ENCODE data around the gene SMC6.

Gene SMC6

DNA sequence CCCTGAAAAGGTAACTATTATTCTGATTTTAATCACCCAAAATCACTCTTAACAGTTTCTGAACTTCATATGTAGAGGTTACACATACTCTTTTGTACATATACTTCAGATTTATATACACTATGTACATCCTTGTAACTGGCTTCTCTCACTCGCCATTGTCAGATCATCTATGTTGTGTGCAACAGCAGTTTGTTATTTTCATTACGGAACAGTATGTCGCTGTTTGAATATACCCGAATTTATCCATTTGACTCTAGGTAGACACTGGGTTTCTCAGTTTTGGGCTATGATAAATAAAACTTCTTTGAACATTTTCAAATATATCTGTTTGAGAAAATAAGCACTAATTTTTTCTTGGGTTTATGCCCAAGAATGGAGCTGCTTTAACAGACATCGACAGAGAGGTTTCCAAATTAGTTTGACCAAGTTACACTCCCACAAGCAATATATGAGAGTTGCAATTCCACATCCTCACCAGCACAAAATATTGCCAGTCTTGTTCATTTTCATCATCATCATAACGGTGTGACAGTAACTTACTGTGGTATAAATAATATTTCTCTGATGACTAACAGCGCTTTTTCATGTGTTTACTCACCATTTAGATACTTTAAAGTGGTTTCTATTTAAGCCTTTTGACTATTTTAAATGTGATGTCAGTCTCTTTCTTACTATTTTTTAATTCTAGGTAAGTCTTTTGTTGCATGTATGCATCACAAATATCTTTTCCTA is 80.9 kb downstream of the SMC6 start:
- TF ChIP-seq, protein P1, sequence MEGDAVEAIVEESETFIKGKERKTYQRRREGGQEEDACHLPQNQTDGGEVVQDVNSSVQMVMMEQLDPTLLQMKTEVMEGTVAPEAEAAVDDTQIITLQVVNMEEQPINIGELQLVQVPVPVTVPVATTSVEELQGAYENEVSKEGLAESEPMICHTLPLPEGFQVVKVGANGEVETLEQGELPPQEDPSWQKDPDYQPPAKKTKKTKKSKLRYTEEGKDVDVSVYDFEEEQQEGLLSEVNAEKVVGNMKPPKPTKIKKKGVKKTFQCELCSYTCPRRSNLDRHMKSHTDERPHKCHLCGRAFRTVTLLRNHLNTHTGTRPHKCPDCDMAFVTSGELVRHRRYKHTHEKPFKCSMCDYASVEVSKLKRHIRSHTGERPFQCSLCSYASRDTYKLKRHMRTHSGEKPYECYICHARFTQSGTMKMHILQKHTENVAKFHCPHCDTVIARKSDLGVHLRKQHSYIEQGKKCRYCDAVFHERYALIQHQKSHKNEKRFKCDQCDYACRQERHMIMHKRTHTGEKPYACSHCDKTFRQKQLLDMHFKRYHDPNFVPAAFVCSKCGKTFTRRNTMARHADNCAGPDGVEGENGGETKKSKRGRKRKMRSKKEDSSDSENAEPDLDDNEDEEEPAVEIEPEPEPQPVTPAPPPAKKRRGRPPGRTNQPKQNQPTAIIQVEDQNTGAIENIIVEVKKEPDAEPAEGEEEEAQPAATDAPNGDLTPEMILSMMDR (IDR thresholded peaks at IDR 0.05; ENCODE audit: borderline replicate concordance, insufficient read depth, low read depth, low read length): no peak

DNA sequence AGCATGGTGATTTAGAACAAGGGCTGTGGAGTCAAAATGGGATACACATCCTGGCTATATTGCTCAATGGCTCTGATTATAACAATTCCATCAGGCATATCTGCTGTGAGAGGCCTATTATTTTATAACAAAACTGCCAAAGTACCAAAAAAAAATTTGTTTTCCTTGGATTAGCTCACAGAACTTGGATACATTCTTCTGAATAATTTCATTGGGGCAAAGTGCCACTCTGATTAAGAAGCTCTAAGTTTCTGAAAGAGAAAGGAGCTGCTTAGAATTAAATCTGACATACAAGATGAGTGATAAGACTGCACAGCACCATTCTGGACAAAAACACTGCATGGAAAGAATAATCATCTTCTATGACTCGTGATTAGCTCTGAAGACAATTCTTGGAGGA is 85.7 kb downstream of the SMC6 start:
- H3K4me3 ChIP-seq (ENCODE audit: low read depth, low read length): no peak overlapping the region
- TF ChIP-seq, protein P1 (IDR thresholded peaks at IDR 0.05; ENCODE audit: borderline replicate concordance, insufficient read depth, low read depth, low read length): no peak

More for the DNA sequence above, 80.9 kb downstream of the SMC6 start:
- H3K4me3 ChIP-seq (ENCODE audit: low read depth, low read length): no peak overlapping the region

DNA sequence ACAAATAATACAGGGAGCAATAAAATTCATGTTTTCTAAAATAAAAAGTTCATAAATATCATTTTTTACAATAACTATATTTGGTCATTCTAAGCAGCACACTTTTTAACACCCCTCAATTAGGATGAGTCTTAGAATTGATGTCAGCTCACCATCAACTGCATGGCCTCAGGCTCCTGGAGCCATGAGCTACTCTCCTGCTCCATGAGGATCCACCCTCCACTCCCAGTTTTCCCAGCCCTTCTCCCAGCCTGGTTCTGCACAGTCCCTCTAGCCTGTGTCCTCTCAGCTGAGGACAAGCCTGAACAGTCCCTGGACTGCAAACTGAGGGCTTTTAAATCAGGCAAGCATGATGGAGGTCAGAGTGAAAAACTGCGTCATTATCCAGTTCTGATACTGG is 89.1 kb downstream of the SMC6 start:
- TF ChIP-seq, protein P1 (IDR thresholded peaks at IDR 0.05; ENCODE audit: borderline replicate concordance, insufficient read depth, low read depth, low read length): no peak
- no peak overlapping the region for H3K4me3 ChIP-seq (ENCODE audit: low read depth, low read length)

DNA sequence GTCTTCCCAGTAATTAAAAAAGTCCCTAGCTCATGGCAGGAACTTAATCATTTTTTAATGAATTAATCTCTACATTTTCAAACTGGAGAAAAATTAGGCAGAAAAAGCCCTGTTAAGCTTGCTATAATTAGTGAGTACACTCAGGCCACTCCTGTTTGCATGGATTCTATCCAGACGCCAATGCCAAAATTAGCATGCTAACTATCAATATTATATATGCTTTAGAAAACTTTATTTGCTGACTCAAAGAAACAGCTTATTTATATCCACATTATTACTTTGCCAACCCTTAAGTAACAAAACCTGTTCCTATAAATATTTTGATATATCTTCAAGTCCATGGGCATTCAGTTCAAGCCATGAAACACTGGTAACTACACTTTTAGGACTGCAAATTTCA is 90.9 kb downstream of the SMC6 start:
- TF ChIP-seq, protein P1 (IDR thresholded peaks at IDR 0.05; ENCODE audit: borderline replicate concordance, insufficient read depth, low read depth, low read length): no peak
- no peak overlapping the region for H3K4me3 ChIP-seq (ENCODE audit: low read depth, low read length)

DNA sequence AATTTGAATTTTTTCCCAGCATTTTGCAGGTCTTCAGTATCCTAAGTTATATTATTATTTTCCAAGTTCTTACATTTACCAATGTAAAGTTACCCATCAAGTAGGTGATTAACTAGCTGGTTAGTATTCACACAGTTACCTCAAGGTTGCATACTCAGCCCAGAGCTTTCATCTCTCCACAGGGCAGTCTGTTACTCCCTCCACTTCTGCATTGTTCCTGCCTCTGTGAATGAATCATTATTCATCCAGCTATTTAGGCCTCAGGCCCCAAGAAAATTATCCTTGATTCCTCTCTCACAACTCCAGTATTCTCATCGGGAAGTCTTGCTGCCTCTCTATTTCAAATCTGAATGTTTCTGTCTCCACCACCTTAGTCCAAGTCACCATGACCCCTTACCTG is 92.2 kb downstream of the SMC6 start:
- TF ChIP-seq, protein P1 (IDR thresholded peaks at IDR 0.05; ENCODE audit: borderline replicate concordance, insufficient read depth, low read depth, low read length): no peak
- no peak overlapping the region for H3K4me3 ChIP-seq (ENCODE audit: low read depth, low read length)

DNA sequence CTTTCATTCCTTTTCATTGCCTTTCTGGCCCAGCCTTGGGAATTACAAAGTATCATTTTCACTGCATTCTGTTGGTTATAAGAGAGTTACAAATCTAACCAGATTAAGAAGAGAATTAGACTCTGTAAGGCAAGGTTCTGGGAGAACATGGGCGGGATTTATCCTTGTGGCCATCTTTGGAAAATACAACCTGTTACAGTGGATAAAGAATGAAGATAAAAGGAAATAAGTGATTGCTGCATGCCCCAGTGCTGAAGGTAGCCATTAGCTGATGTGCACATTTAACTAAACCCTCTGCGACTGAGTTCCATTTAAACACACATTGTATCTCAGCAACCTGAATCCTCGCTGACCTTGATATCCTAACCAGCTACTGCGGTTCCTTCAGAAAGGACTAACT is 93.4 kb downstream of the SMC6 start:
- H3K4me3 ChIP-seq (ENCODE audit: low read depth, low read length): no peak overlapping the region
- TF ChIP-seq, protein P1 (IDR thresholded peaks at IDR 0.05; ENCODE audit: borderline replicate concordance, insufficient read depth, low read depth, low read length): no peak

DNA sequence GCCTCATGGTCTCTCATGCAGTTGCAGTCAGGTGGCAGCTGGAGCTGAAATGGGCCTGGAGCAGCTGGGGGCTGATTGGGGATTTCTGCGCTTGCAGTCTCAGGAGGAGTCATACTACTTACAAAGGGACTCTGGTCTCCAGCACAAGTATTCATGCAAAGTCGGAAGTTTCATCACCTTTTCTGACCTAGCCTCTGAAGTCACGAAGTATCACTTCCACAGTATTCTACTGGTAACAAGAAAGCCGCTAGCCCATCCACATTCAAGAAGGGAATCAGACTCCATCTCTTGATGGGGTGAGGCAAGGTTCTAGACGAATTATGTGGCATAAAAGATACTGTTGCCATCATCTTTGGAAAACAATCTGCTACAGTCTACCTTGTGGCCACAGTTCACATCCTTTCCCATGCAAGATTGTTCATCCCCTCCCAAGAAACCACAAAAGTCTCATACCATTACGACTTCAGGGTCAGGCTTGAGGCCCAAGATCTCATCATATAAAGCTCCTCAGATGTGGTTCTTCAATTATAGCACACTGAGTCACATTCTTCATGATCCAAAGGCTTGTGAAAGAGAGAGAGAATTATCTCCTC is 95.3 kb downstream of the SMC6 start:
- H3K4me3 ChIP-seq (ENCODE audit: low read depth, low read length): no peak overlapping the region
- TF ChIP-seq, protein P1 (IDR thresholded peaks at IDR 0.05; ENCODE audit: borderline replicate concordance, insufficient read depth, low read depth, low read length): no peak
